Epithelial cell of proximal tubule (primary cell): ENCODE results near the gene APP. TPM values are rescaled to one million over a fixed set of nuclear protein-coding genes. Genes with fewer than 3 reads are reported as not detected.

Source experiments
- DNase-seq: peaks from one replicate; pipeline ENCODE4 v3.0.0-alpha.2; 2011; ENCODE audit warnings: low read depth
- H3K4me3 ChIP-seq: 2 replicates; pipeline ENCODE4 v1.5.1; 2011; ENCODE audit warnings: low read depth, mild to moderate bottlenecking, low read length
- CTCF ChIP-seq: conservative IDR thresholded peaks from 2 replicates; pipeline ENCODE4 v1.5.1; 2012; ENCODE audit warnings: low read depth, mild to moderate bottlenecking, low read length
- total RNA-seq: library from RNA; depleted of rRNA; stranded (reverse); fragments of >200 nt; gene quantifications from 2 replicates; pipeline ENCODE4 v1.2.3, GENCODE V29; 2015

Gene APP
- total RNA-seq, 1 donor from 2014 or later = 510 TPM

GRCh38 chr21:26165331-26165730 lies 5.2 kb downstream of the APP start:
- no peak for TF ChIP-seq CTCF
- no peak overlapping the region for H3K4me3 ChIP-seq
- DNase-seq = no peak

GRCh38 chr21:26164311-26164710 lies 6.3 kb downstream of the APP start:
- peak; percentile 79 for DNase-seq
- peak overlapping the region; percentile 26 for H3K4me3 ChIP-seq
- no peak for TF ChIP-seq CTCF

- TF ChIP-seq CTCF = no peak
- no peak overlapping the region for H3K4me3 ChIP-seq
- no peak for DNase-seq
Observed at GRCh38 chr21:26162081-26162480, 8.5 kb downstream of the APP start.

GRCh38 chr21:26159869-26160268 lies 10.7 kb downstream of the APP start:
- no peak for TF ChIP-seq CTCF
- no peak overlapping the region for H3K4me3 ChIP-seq
- no peak for DNase-seq

GRCh38 chr21:26157801-26158200 lies 12.8 kb downstream of the APP start:
- H3K4me3 ChIP-seq = no peak overlapping the region
- TF ChIP-seq CTCF = no peak
- no peak for DNase-seq

- no peak overlapping the region for H3K4me3 ChIP-seq
Observed at GRCh38 chr21:26154753-26155152, 15.8 kb downstream of the APP start.

More at GRCh38 chr21:26154753-26155152, 15.8 kb downstream of the APP start:
- no peak for DNase-seq
- TF ChIP-seq CTCF = no peak
